ENCODE results near the gene SYNPR.

GRCh38 chr3:63585927-63586326 lies 307.8 kb downstream of the SYNPR start:
- TF ChIP-seq GATA2 (IDR thresholded peaks at IDR 0.05; ENCODE audit: low read depth, low read length) (no peak), GATA3 (IDR thresholded peaks at IDR 0.05; ENCODE audit: low read depth, low read length) (no peak)

Data from SH-SY5Y (cell line).